GM19395 (cell line): ENCODE results near the gene LRRC37A2.
"Not testable (repeated sequence)": the region's sequence is repeated elsewhere in the genome, so short reads cannot be mapped to it uniquely, and the experiment has no call there.

Experiments used
- ATAC-seq: cut with Tn5 transposase; IDR thresholded peaks from one replicate; pipeline ENCODE4 v1.9.1; 2021; ENCODE audit warnings: mild to moderate bottlenecking, moderate library complexity; ENCODE audit not compliant: unreplicated experiment

LRRC37A2 gene

DNA sequence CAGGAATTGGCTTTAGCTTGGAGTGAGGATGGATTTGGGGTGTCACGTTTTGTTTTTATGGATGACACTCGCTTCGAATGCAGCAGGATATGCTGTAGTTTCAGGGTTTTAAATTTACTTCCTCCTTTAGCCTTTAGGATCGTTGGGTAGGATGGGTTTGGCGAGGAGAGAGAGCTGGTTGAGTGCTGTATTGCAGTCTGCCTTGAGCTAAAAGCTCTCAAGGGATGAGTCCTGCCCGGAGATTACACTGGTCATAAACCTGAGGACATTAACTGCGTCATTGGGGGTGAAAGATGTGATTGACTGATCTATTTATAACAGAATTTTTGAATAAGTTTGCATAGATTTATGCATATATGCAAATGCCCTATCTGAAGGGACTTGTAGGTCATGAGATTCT lies 79.1 kb downstream of the LRRC37A2 start:
- ATAC-seq: peak; percentile 36

DNA sequence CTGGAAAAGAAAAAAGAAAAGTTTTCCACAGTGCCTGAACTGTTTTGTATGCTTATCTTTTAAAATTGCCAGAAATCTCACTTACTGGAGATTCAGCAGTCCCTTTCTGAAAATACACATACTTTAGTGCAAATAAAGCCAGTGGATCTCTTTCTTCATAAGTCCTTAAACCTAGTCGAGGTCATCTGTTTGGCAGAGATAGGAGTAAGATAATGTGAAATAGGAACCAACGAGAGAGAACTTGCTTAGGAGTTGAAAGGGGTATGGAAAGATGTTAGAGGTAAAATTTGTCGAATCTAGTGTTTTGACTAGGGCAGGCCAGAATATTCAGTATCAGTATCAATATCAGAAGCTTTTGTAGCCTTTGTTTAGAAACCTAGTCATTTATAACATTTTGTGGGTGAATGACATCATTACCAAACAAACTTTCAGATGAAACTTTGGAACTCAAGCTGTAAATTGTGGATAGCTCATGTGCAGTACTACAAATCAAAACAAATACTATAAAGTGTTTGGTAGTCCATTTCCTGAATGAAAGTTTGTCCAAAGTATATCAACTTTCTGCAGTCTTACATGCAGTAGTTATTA lies 86.2 kb downstream of the LRRC37A2 start:
- peak; percentile 69 for ATAC-seq

DNA sequence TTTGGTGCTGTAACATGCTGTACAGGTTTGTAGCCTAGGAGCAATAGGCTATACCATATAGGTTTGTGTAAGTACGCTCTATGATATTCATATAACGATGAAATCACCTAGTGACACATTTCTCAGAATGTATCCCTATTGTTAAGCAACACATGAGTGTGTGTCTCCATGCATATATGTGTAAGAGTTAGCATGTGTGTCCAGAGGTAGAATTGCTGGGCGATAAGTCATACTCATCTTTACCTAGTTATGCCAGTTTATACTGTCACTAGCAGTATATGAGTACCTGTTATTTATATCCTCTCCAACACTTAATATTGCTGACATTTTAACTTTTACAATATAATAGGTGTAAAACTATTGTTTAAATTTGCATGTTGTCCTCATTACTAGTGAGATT lies 88.5 kb downstream of the LRRC37A2 start:
- not testable (repeated sequence) for ATAC-seq

DNA sequence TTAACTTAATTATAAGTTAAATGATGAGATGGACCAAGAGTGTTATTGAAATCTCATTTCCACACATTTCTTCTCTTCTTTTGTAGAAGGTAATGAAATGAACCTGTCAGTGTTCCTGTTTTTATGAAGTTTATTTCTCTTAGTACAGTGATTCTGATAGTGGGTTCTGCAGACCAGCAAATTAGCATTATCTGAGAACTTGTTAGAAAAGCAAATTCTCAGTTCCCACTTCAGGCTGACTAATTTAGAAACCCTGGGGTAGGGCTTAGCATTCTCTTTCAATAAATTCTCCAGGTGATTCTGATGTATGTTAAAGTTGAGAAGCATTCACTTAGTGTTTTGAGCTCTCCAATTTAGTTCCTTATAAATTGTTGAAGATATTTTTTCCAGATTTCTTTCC lies 90.9 kb downstream of the LRRC37A2 start:
- ATAC-seq: peak; percentile 90
